Fibroblast of the aortic adventitia (primary cell): ENCODE data around the gene XAF1. TPM values are rescaled to one million over a fixed set of nuclear protein-coding genes. Genes with fewer than 3 reads are reported as not detected.

Experiments
- DNase-seq: peaks from one replicate; pipeline ENCODE4 v3.0.0-alpha.2; 2010; ENCODE audit warnings: low read depth
- H3K4me3 ChIP-seq: 2 replicates; pipeline ENCODE4 v1.5.1; 2011; ENCODE audit warnings: low read depth, mild to moderate bottlenecking, control low read depth, low read length, moderate library complexity
- CTCF ChIP-seq: IDR thresholded peaks from 2 replicates; pipeline ENCODE4 v1.5.1; 2011; ENCODE audit warnings: mild to moderate bottlenecking, low read length, control low read depth, inconsistent platforms; ENCODE audit not compliant: insufficient read depth
- small RNA-seq: library from RNA; depleted of rRNA; stranded (forward); fragments of <200 nt; gene quantifications from one replicate; pipeline ENCODE3, GENCODE V24; 2012
- total RNA-seq: library from RNA; depleted of rRNA; stranded (reverse); fragments of >200 nt; gene quantifications from 2 replicates; pipeline ENCODE4 v1.2.3, GENCODE V29; 2012; ENCODE audit warnings: low replicate concordance

The XAF1 gene
- total RNA-seq, 1 donor: 27.5 TPM

GRCh38 chr17:6818938-6819337 is 63.1 kb downstream of the XAF1 start:
- H3K4me3 ChIP-seq: no peak overlapping the region
- no peak for DNase-seq
- TF ChIP-seq CTCF: no peak

- TF ChIP-seq CTCF: no peak
- no peak overlapping the region for H3K4me3 ChIP-seq
- peak; percentile 87 for DNase-seq
Measured at GRCh38 chr17:6823011-6823442, 67.2 kb downstream of the XAF1 start.

Small RNAs within 50 kb of the gene (small RNA-seq; reads per million reads assigned to genes)
- gene AC004706.2: not detected

Other genes starting within 250 kb of the XAF1 start
- gene PITPNM3, start 199.5 kb upstream of the XAF1 start, total RNA-seq: 0.57 and 1.3 TPM in 2 replicates
- gene KIAA0753, start 115.3 kb upstream of the XAF1 start, total RNA-seq: 14.4 and 20.9 TPM in 2 replicates
- gene TXNDC17, start 115.0 kb upstream of the XAF1 start, total RNA-seq: 57.5 and 162 TPM in 2 replicates
- 12.3 and 28.8 TPM in 2 replicates for gene MED31, start 104.4 kb upstream of the XAF1 start, total RNA-seq
- 0.57 and 0.63 TPM in 2 replicates for gene C17orf100, start 104.3 kb upstream of the XAF1 start, total RNA-seq
- not detected in 2 replicates for gene SLC13A5, start 42.7 kb upstream of the XAF1 start, total RNA-seq
- 0.09 and 0.57 TPM in 2 replicates for gene FBXO39, start 20.2 kb downstream of the XAF1 start, total RNA-seq
- gene TEKT1, start 75.7 kb downstream of the XAF1 start, total RNA-seq: not detected in 2 replicates
- gene ALOX12, start 240.0 kb downstream of the XAF1 start, total RNA-seq: 0.65 TPM in 1 of 2 replicates, not detected in the other